ENCODE results near the gene FGF18.
"Not testable (repeated sequence)": the region's sequence is repeated elsewhere in the genome, so short reads cannot be mapped to it uniquely, and the experiment has no call there.

FGF18 gene, protein sequence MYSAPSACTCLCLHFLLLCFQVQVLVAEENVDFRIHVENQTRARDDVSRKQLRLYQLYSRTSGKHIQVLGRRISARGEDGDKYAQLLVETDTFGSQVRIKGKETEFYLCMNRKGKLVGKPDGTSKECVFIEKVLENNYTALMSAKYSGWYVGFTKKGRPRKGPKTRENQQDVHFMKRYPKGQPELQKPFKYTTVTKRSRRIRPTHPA

DNA sequence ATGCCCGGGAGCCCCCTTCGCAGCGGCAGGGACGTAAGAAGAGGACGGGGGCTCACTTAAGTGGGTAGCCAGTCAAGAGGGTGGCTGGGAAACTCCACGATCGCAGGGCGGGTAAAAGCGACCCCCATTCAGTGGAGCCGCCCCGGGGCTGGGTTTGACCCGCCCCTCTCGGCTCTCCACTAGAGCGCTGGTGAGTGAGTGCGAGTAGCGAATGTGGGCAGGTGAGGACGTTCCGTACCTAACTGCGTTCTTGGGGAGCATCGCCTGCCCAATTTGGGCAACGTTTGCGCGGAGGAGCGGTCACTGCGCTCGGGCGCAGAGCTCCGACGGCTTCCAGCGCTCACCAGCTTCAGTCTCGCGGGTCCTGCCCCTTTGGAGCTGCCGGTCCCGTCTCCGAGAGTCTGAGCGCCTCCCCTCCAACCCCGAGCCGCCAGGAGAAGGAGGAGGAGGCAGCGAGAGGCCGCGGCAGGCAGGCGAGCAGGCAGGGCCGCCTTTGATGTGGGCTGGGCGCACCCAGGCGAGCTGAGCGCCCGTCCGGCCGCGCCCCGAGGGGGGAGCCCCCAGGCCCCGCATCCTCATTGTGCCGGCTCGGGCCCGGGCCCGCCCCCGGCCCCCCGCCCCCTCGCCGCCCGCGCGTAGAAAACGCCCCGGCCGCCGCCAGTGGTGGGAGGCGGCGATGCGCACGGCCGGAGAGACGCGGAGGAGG lies at the start of gene FGF18:
Gene FGF18, plus strand, starts transcription at position 666 of the 706 bp plus-strand sequence. CDS start 553 bp downstream, outside the sequence.
- no peak for DNase-seq

DNA sequence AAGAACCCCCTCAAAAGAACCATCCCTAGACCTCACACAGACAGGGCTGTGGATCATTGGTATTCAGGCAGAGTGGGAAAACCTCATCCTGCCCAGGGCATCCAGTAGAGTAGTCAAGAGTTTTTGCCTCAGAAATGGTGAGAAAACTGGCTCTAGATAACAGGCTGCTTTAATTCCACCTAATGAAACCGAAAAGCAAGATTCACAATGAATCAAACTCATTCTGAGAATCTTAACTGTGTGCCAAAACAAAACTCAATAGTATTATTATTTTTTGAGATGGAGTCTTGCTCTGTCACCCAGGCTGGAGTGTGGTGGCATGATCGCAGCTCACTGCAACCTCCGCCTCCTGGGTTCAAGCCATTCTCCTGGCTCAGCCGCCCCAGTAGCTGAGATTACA lies 49.5 kb upstream of the FGF18 start:
- no peak for DNase-seq

DNA sequence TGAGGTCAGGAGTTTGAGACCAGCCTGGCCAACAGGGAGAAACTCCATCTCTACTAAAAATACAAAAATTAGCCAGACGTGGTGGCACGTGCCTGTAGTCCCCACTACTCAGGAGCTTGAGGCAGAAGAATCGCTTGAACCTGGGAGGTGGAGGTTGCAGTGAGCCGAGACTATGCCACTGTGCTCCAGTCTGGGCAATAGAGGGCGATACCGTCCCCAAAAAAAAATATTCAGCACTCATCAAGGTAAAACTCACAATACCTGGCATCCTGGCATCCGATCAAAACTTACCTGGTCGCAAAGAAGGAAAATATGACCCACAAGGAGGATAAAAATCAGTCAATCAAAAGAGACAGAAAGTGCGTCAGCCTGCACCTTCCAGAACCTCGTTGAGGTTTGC lies 48.6 kb upstream of the FGF18 start:
- DNase-seq = not testable (repeated sequence)

DNA sequence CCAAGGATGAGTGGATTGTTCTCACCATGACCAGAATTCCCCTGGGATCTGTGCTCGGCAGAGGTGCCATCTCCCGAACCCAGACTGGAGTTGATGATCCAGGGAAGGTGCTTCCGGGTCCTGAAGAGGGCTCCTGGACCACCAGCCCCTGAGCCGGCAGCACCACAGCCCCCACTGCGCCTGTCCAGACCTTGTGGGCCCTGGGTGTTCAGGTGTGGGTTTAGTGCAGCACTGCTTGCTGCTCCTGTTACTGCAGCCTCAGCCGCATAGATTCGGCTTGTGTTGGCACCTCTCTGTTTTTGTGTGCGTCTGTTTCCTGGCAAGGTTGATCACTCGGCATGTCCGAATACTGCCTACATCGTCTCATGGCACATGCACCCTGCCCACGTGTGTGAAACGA lies 48.1 kb upstream of the FGF18 start:
- DNase-seq = no peak

DNA sequence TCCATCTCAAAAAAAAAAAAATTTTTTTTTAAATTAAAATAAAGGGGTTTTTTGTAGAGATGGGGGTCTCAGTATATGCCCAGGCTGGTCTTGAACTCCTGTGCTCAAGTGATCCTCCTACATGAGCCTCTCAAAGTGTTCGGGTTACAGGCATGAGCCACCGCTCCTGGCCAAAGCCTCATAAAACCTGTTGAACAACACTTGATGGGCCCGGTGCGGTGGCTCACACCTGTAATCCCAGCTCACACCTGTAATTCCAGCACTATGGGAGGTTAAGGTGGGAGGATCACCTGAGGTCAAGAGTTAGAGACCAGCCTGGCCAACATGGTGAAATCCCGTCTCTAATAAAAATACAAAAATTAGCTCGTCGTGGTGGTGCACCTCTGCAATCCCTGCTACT lies 39.5 kb upstream of the FGF18 start:
- DNase-seq = no peak

DNA sequence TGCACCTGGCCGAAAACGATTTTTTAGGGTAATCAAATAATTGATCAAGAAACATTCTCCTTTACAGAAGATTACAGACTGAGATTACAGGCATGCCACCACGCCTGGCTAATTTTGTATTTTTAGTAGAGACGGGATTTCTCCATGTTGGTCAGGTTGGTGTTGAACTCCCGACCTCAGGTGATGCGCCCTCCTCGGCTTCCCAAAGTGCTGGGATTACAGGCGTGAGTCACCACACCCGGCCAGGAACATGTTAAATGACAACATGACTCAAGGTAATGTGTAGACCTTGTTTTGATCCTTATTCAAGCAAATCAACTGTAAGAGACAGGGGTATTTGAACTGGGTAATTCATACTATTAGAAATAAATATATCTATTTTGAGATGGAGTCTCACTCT lies 35.0 kb upstream of the FGF18 start:
- DNase-seq = not testable (repeated sequence)

DNA sequence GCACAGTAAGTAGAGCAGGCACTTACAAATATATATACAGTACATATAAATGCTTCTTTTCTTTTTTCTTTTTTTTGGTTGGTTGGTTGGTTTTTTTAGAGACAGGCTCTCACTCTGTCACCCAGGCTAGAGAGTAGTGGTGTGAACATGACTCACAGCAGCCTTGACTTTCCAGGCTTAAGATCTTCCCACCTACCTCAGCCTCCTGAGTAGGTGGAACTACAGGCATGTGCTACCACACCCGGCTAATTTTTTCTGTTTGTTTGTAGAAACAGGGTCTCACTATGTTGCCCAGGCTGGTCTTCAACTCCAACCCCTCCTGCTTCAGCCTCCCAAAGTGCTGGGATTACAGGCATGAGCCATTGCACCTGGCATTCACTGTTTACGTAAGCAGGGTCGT lies 34.4 kb upstream of the FGF18 start:
- DNase-seq = not testable (repeated sequence)

DNA sequence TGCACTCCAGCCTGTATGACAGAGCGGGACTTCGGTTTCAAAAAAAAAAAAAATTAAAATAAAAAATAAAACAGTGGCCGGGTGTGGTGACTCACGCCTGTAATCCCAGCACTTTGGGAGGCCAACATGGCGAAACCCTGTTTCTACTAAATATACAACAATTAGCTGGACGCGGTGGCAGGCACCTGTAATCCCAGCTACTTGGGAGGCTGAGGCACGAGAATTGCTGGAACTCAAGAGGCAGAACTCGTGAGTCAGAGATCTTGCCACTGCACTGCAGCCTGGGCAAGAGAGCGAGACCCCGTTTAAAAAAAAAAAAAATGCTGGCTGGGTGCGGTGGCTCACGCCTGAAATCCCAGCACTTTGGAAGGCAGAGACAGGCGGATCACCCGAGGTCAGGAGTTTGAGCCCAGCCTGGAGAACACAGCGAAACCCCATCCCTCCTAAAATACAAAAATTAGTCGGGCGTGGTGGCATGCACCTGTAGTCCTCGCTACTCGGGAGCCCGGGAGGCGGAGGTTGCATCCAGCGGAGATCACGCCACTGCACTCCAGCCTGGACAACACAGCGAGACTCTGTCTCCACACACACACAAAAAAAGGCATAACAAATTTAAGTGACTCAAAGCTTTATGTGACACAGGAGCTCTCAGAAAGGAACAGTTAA lies 33.3 kb upstream of the FGF18 start:
- no peak for DNase-seq

DNA sequence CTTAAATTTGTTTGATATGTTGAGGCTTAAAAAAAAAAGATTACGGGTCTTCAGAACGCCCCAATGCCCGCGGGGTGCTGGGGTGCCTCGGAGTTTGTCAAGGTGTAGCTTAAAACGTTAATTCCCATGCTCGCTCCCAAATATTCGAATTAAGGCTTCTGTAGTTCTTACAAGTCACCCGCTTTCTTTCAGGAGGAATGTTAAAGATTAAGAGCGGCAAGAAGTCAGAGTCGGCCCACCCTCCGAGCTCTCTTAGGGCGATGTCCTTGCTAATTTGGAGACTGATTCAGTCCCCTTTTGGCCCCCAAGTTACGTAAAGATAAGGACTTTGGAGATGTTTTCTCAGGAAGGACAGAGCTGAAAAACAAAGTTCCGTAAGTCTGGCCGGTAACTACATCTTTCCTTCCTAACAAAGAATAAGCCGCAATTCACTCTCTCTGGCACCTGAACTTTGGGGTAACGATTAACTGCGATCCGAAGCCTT lies 32.5 kb upstream of the FGF18 start:
- DNase-seq = no peak

DNA sequence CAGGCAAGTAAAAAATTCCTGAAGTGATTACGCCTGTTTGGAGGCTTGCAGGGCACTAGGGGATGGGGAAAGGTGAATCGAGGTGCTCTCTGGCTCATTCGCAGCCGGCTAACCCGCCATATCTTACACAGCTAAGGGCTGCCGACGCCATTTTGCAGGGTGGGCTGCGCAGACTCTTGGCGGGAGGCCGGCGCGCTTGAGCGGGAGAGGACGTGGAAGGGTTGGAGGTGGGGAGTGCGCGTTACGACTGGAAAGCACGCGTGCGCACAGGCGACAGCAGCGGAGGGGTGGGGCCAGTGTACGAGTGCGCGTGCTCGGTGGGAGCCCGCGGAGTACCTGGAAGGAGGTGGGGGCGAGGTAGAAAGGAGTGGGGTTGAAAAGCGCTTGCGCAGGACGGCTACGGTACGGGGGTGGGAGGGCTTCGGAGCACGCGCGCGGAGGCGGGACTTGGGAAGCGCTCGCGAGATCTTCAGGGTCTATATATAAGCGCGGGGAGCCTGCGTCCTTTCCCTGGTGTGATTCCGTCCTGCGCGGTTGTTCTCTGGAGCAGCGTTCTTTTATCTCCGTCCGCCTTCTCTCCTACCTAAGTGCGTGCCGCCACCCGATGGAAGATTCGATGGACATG lies 32.0 kb upstream of the FGF18 start, which contains the start of gene NPM1:
Gene NPM1, plus strand, starts transcription at position 505 of the 625 bp plus-strand sequence. Its CDS starts 100 bp downstream, at position 605.
- DNase-seq = peak; percentile 97

DNA sequence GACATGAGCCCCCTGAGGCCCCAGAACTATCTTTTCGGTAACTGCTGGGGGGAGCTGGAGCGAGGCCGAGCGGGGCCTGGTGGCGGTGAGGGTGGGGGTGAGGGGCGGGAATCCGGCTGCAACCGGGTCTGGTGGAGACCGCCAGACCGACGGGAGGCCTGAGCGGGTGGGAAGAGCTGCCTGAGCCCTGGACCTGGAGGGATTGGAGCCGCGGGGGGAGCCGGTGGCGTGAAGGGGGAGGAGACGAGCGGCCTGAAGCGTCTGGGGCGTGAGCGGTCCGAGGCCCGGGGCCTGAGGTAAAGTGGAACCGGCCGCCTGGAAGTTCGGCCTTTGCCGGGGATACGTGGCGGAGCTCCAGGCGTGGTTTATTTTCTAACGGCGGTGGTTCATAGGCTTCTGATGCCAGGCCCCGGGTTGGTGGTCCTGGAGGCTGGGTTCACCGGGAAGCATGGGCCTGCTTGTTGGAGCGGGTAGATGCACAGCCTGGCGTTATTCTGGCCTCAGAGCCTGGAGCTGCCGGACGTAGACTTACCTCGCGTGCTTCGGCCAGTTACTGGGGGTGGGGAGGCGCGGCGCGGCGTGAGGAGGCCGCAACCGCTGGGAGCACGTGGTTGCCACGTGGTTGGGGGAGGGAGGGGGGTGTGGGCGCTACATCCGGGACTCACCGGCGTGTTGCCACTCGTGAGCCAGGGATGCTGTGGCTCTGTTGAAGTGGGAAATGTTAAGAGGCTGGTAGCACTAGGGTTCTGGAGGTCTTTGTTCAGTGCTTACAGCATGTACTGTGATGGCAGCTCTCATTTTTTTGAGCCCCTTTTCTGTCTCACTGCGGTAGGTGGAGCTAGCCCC lies 31.3 kb upstream of the FGF18 start:
- DNase-seq = peak; percentile 84

DNA sequence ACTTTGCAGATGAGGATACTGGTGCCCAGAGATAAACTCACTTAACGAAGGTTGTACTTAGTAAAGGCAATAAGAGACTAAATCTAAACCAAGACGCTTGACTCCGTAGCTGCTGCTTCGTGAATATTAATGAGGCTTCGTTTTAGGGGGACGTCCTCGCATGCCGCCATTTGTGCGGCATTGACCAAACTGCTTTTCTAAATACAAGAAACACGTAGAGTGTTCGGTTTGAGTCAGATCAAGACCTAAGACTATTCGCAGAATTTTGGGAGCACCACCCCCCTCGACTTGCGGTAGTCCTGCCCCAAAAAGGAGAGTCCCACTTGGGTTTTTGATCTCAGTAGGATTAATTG lies 30.7 kb upstream of the FGF18 start:
- DNase-seq = no peak

DNA sequence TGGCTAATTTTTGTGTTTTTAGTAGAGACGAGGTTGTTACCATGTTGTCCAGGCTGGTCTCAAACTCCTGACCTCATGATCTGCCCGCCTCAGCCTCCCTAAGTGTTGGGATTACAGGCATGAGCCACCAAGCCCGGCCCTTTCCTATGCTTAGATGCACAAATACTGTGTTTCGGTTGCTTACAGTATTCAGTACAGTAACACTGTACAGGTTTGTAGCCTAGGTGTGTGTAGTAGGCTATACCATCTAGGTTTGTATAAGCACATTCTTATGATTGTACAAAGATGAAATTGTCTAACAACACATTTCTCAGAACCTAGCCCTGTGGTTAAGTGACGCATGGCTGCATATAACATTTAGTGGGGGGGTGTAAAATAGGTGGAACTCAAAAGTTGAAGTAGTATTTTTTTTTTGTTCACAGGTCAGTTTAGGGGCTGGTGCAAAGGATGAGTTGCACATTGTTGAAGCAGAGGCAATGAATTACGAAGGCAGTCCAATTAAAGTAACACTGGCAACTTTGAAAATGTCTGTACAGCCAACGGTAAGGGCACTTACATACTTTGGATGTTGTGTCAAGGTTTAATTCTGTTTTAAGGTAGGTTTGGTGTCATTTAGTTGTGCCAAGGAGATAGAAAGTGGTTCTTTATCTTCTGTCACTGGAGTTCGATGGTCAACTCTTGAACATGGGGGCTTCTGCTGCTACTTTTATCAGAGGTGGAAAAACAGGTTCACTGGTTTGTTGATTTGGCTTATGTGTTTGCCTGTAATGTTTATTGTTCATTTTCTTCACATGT lies 28.4 kb upstream of the FGF18 start:
- DNase-seq = no peak

DNA sequence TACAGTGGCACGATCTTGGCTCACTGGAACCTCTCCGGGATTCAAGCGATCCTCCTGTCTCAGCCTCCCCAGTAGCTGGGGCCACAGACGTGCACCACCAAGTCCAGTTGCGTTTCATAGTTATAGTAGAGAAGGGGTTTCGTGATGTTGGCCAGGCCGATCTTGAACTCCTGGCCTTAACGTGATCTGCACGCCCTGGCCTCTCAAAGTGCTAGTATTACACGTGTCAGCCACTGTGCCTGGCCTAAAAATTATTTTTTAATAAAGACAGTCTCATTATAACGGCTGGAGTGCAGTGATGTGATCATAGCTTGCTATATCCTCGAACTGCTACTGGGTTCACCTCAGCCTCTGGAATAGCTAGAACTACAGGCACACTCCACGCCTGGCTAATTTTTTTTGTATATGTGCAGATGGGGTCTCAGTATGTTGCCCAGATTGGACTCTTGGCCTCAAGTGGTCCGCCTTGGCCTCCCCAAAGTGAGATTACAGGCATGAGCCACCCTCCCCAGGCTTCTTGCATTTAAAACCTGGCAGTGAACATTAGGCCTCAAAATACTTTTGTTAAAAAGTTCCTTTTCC lies 27.4 kb upstream of the FGF18 start:
- no peak for DNase-seq

DNA sequence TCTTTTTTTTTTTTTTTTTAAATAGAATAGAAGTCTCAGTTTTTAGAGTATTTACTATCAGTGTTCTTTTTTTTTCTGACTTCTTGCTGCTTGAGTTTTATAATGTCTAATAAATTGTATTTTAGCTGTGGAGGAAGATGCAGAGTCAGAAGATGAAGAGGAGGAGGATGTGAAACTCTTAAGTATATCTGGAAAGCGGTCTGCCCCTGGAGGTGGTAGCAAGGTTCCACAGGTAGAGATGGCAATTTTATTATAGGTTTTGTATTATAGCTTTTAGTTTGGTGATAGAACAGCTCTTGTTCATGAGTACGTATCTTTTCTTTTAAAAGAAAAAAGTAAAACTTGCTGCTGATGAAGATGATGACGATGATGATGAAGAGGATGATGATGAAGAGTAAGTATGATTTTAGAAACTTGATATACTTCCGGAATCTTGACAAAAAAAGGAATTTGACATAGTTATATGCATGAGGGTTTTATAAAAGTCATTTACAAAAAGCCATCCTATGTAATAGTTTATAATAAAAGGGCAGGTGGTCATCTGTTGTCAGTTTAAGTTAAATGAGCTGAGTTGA lies 26.8 kb upstream of the FGF18 start:
- no peak for DNase-seq

DNA sequence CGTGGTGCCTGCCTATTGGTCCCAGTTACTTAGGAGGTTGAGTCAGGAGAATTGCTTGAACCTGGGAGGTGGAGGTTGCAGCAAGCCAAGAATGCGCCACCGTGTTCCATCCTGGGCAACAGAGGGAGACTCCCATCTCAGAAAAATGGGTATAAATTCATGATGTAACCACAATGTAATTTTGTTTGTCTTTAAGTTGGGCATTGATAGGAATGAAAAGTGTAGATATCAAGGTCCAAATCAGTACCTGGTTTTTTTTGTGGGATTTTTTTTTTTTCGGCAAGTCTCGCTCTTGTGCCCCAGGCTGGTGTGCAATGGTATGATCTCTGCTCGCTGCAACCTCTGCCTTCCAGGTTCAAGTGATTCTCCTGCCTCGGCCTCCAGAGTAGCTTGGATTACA lies 24.4 kb upstream of the FGF18 start:
- no peak for DNase-seq

DNA sequence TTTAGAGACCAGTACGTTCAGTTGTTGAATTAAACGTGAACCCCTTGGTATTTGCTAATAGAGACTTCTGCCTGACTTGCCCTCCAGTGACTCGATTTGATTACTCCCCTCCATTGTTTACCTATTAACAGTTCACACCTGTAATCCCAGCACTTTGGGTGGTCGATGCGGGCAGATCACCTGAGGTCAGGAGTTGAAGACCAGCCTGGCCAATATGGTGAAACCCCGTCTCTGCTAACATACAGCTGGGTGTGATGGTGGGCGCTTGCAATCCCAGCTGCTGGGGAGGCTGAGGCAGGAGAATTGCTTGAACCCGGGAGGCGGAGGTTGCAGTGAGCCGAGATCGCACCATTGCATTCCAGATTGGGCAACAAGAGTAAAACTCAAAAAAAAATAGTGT lies 22.9 kb upstream of the FGF18 start:
- DNase-seq = not testable (repeated sequence)

DNA sequence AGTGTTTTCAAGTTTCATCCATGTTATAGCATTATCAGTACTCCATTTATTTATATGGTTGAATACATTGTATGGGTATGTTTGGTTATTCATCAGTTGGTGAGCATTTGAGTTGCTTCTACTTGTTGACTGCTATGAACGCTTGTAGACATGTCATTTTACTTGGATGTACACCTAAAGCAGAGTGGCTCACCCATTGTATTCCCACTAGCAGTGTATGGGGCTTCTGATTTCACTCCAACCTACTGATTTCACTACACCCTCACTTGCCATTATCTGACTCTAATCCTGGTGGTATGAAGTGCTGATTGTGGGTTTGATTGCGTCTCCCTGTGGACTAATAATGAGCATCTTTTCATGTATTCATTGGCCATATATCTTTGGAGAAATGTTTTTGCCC lies 22.3 kb upstream of the FGF18 start:
- no peak for DNase-seq

DNA sequence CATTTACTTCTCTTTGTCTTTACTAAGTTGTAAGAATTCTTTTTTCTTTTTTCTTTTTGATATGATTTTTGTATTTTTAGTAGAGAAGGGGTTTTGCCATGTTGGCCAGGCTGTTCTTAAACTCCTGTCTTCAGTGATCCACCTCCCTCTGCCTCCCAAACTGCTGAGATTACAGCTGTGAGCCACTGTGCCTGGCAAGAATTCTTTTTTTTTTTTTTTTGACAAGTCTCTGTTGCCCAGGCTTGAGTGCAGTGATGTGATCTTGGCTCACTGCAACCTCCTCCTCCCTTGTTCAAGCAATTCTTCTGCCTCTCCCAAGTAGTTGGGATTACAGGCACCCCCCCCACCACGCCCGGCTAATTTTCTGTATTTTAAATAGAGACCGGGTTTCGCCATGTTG lies 21.8 kb upstream of the FGF18 start:
- DNase-seq = no peak

DNA sequence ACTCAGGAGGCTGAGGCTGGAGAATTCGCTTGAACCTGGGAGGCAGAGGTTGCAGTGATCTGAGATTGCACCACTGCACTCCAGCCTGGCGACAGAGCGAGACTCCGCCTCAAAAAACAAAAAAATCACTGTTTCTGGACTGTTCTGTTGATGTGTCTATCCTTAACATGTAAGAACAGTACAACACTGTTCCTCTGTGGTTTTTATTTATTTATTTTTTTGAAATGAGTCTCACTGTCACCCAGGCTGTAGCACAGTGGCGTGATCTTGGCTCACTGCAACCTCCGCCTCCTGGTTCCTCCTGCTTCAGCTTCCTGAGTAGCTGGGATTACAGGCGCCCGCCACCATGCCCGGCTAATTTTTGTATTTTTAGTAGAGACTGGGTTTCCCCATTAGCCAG lies 20.8 kb upstream of the FGF18 start:
- not testable (repeated sequence) for DNase-seq

DNA sequence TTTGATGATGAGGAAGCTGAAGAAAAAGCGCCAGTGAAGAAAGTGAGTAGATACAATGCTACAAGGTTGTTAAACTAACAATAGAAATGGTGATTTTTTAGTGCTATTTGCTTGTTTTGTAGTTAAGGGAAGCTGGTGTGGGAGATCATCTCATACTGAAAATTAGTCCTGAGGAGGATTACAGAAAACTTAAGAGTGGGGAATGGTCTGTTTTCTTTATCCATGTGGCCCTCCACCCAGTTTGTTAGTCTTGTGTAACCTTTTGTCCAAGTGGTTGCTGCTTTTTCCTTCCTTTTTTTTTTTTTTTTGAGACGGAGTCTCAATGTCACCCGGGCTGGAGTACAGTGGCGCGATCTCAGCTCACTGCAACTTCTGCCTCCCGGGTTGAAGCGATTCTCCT lies 19.3 kb upstream of the FGF18 start:
- no peak for DNase-seq

Measured in activated CD8-positive, alpha-beta memory T cell treated with anti-CD3 and anti-CD28 coated beads, Interleukin-2, amount 50 U/mL, for 4 hours (primary cell).